Spinal cord (tissue), 10 donors: Measurements from ENCODE around the gene ZG16. TPM values are rescaled to one million over a fixed set of nuclear protein-coding genes. Genes with fewer than 3 reads are reported as not detected.
"Not testable (repeated sequence)": the region's sequence is repeated elsewhere in the genome, so short reads cannot be mapped to it uniquely, and the experiment has no call there.

Experiments
- DNase-seq, 6 donors: peaks; one replicate each; pipeline versions ENCODE4 v3.0.0 to v3.0.0-alpha.2; 2013 to 2015; ENCODE audit warnings: low spot score in 6 of 6, low read depth in 4 of 6
- H3K27ac ChIP-seq: one replicate; pipeline ENCODE4 v1.5.1; 2013; ENCODE audit warnings: low read depth, low read length, control low read depth
- H3K27me3 ChIP-seq: one replicate; pipeline ENCODE4 v1.6.1; 2013; ENCODE audit warnings: low read length; ENCODE audit not compliant: control insufficient read depth, insufficient read depth
- H3K36me3 ChIP-seq: one replicate; pipeline ENCODE4 v1.6.1; 2013; ENCODE audit warnings: low read length; ENCODE audit not compliant: control insufficient read depth, insufficient read depth
- H3K4me1 ChIP-seq: one replicate; pipeline ENCODE4 v1.6.1; 2013; ENCODE audit warnings: low read length; ENCODE audit not compliant: control insufficient read depth, insufficient read depth
- H3K4me3 ChIP-seq: one replicate; pipeline ENCODE4 v1.5.1; 2013; ENCODE audit warnings: low read depth, low read length, control low read depth
- H3K9me3 ChIP-seq: one replicate; pipeline ENCODE4 v1.6.1; 2013; ENCODE audit warnings: low read length; ENCODE audit not compliant: control insufficient read depth, insufficient read depth
- WGBS: methylation state at CpG from one replicate; pipeline ENCODE4 v1.1.5; 2013; ENCODE audit warnings: missing lambda C conversion rate; ENCODE audit not compliant: insufficient coverage; 5-methylcytosine and 5-hydroxymethylcytosine counted together
- polyA plus RNA-seq, 2 donors: library from polyadenylated mRNA; unstranded; fragments of 120-200 nt; gene quantifications; one replicate each; pipeline ENCODE4 v1.2.1, GENCODE V29; 2013; ENCODE audit not compliant: insufficient read length in 2 of 2
- total RNA-seq, 2 donors: library from RNA; depleted of rRNA in 1 of 2; stranded (reverse); fragments of 120-200 nt in 1 of 2; fragments of >200 nt in 1 of 2; gene quantifications; one replicate each; pipeline versions ENCODE4 v1.2.3 to v1.2.4, GENCODE V29; 2013 to 2014
- donor health status: healthy.

ZG16 gene
- total and polyA plus RNA-seq, 4 donors, result 0.05 TPM; not detected in 3

- WGBS, result 69% methylated on average over 9 of the region's 15 CpGs
- no peak for DNase-seq
Observed at GRCh38 chr16:29765167-29766032, 12.7 kb upstream of the ZG16 start.

GRCh38 chr16:29766571-29766970 lies 11.5 kb upstream of the ZG16 start:
- Histone ChIP-seq H3K4me1 (no peaks in the 10 kb centered on the region), H3K36me3 (no peaks in the 10 kb centered on the region), H3K27me3 (no peaks in the 10 kb centered on the region), H3K27ac (no peak overlapping the region), H3K9me3 (no peaks in the 10 kb centered on the region), H3K4me3 (no peak overlapping the region)
- DNase-seq, result no peak
- no CpG with 5 or more reads among the region's 3 CpGs for WGBS

More at GRCh38 chr16:29765167-29766032, 12.7 kb upstream of the ZG16 start:
- Histone ChIP-seq H3K27ac (no peak overlapping the region), H3K9me3 (no peaks in the 10 kb centered on the region), H3K4me1 (no peaks in the 10 kb centered on the region), H3K4me3 (no peak overlapping the region), H3K27me3 (no peaks in the 10 kb centered on the region), H3K36me3 (no peaks in the 10 kb centered on the region)

- Histone ChIP-seq H3K4me3 (no peak overlapping the region), H3K9me3 (no peaks in the 10 kb centered on the region), H3K36me3 (no peaks in the 10 kb centered on the region), H3K4me1 (no peaks in the 10 kb centered on the region), H3K27ac (no peak overlapping the region), H3K27me3 (no peaks in the 10 kb centered on the region)
- DNase-seq, result no peak
- 100% methylated on average over 1 of the region's 3 CpGs for WGBS
Observed at GRCh38 chr16:29767062-29767461, 11.0 kb upstream of the ZG16 start.

DNA sequence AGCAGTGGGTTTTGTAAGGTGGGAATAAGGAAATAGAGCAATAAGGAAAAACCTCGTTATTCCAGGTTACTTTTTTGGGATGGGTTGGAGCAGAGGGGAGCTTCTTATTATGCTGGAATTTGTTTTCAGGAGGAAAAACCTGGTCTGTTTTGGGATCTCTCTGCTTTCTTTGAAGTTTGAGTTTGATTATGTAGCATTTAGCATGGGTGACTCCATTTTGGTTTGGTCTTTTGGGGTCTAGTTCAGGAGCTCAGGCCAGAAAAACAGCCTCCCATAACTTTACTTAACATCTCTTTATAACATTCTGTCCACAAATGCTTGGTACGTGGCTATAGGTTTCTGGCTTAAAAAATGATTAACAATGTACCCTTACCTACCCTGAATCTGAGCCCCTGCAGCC lies 8.5 kb upstream of the ZG16 start:
- H3K27ac ChIP-seq, result no peak overlapping the region
- no peak for DNase-seq
- H3K4me1 ChIP-seq, result no peaks in the 10 kb centered on the region
- H3K4me3 ChIP-seq, result no peak overlapping the region
- 86% methylated on average over 2 of the region's 2 CpGs for WGBS
- no peaks in the 10 kb centered on the region for H3K36me3 ChIP-seq
- H3K27me3 ChIP-seq, result no peaks in the 10 kb centered on the region
- no peaks in the 10 kb centered on the region for H3K9me3 ChIP-seq

GRCh38 chr16:29770250-29770929 lies 7.7 kb upstream of the ZG16 start:
- DNase-seq, result no peak
- H3K27me3 ChIP-seq, result no peaks in the 10 kb centered on the region
- no CpG with 5 or more reads among the region's 7 CpGs for WGBS

DNA sequence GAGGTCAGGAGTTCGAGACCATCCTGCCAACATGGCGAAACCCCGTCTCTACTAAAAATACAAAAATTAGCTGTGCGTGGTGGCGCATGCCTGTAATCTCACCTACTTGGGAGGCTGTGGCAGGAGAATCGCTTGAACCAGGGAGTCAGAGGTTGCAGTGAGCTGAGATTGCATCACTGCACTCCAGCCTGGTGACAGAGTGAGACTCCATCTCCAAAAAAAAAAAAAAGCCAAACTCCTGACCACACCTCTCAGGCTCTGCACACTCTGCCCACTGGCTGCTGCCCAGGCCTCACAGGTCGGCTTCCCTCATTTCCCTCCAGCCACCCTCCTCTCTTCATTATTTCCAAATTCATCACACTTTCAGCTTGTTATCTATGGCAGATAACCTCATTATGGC lies 5.7 kb upstream of the ZG16 start:
- H3K27ac ChIP-seq, H3K4me3 ChIP-seq, H3K27me3 ChIP-seq, DNase-seq, H3K4me1 ChIP-seq, H3K9me3 ChIP-seq, H3K36me3 ChIP-seq: not testable (repeated sequence)
- 72% methylated on average over 2 of the region's 7 CpGs for WGBS

More at GRCh38 chr16:29770250-29770929, 7.7 kb upstream of the ZG16 start:
- Histone ChIP-seq H3K27ac (no peak overlapping the region), H3K36me3 (no peaks in the 10 kb centered on the region), H3K4me1 (no peaks in the 10 kb centered on the region), H3K4me3 (no peak overlapping the region), H3K9me3 (no peaks in the 10 kb centered on the region)

GRCh38 chr16:29774730-29775129 lies 3.3 kb upstream of the ZG16 start:
- Histone ChIP-seq H3K9me3 (no peaks in the 10 kb centered on the region), H3K27ac (no peak overlapping the region), H3K27me3 (no peaks in the 10 kb centered on the region), H3K4me1 (no peaks in the 10 kb centered on the region), H3K4me3 (no peak overlapping the region), H3K36me3 (no peaks in the 10 kb centered on the region)
- 74% methylated on average over 3 of the region's 5 CpGs for WGBS
- no peak for DNase-seq

GRCh38 chr16:29775742-29776408 lies 2.2 kb upstream of the ZG16 start:
- Histone ChIP-seq H3K27ac (no peak overlapping the region), H3K36me3 (no peaks in the 10 kb centered on the region), H3K4me3 (no peak overlapping the region), H3K4me1 (no peaks in the 10 kb centered on the region), H3K27me3 (no peaks in the 10 kb centered on the region), H3K9me3 (no peaks in the 10 kb centered on the region)
- WGBS, result 85% methylated on average over 2 of the region's 4 CpGs
- DNase-seq, result no peak

DNA sequence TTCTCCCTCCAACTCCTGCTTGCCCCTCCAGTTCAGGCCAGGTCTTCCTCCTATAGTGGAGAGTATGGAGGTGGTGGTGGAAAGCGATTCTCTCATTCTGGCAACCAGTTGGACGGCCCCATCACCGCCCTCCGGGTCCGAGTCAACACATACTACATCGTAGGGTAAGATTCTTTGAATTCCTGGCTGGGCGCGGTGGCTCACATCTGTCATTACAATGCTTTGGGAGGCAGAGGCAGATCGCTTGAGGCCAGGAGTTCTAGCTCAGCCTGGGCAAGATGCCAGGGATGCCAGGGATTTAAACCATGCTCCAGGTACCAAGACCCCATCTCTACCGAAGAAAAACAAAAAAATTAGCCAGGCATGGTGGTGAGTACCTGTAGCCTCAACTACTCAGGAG lies 1.4 kb downstream of the ZG16 start:
- H3K27ac ChIP-seq, result no peak overlapping the region
- no peaks in the 10 kb centered on the region for H3K27me3 ChIP-seq
- no peak for DNase-seq
- no peak overlapping the region for H3K4me3 ChIP-seq
- no peaks in the 10 kb centered on the region for H3K4me1 ChIP-seq
- H3K36me3 ChIP-seq, result no peaks in the 10 kb centered on the region
- 88% methylated on average over 4 of the region's 10 CpGs for WGBS
- no peaks in the 10 kb centered on the region for H3K9me3 ChIP-seq
